RWPE2 (cell line): ENCODE measurements around the gene PDGFRB.

Source experiments
- ATAC-seq: fragments of 200-7000 bp; cut with Tn5 transposase; 3 replicates; pipeline ENCODE4 v1.9.1; 2021; ENCODE audit warnings: low read depth
- DNase-seq: peaks from one replicate; pipeline ENCODE4 v3.0.0-alpha.2; 2020; ENCODE audit warnings: low spot score
- H3K27ac ChIP-seq: fragments of 450-650 bp; 2 replicates; pipeline ENCODE4 v1.5.1; 2017; ENCODE audit warnings: mild to moderate bottlenecking; ENCODE audit not compliant: poor library complexity, severe bottlenecking
- H3K27me3 ChIP-seq: fragments of 250-450 bp; sonication (Bioruptor Pico); 2 replicates; pipeline ENCODE4 v1.5.1; 2021; ENCODE audit warnings: mild to moderate bottlenecking, moderate library complexity; ENCODE audit not compliant: insufficient read depth, poor library complexity, severe bottlenecking
- H3K36me3 ChIP-seq: fragments of 250-450 bp; sonication (Bioruptor Pico); 2 replicates; pipeline ENCODE4 v1.5.1; 2020; ENCODE audit warnings: low read depth, mild to moderate bottlenecking, moderate library complexity
- H3K4me1 ChIP-seq: fragments of 250-450 bp; sonication (Bioruptor Pico); 2 replicates; pipeline ENCODE4 v1.5.1; 2021; ENCODE audit warnings: mild to moderate bottlenecking, moderate library complexity; ENCODE audit not compliant: insufficient read depth, poor library complexity, severe bottlenecking
- H3K4me3 ChIP-seq: fragments of 250-450 bp; sonication (Bioruptor Pico); 2 replicates; pipeline ENCODE4 v1.5.1; 2021; ENCODE audit warnings: mild to moderate bottlenecking, moderate library complexity; ENCODE audit not compliant: severe bottlenecking
- H3K9me3 ChIP-seq: fragments of 250-450 bp; sonication (Bioruptor Pico); 2 replicates; pipeline ENCODE4 v1.5.1; 2021; ENCODE audit warnings: mild to moderate bottlenecking, moderate library complexity; ENCODE audit not compliant: severe bottlenecking
- CTCF ChIP-seq: fragments of 450-650 bp; IDR thresholded peaks from one replicate; pipeline ENCODE4 v1.5.1; 2017; ENCODE audit warnings: mild to moderate bottlenecking, moderate library complexity; ENCODE audit not compliant: poor library complexity, severe bottlenecking

The PDGFRB gene

GRCh38 chr5:150073086-150073625 lies 82.5 kb downstream of the PDGFRB start:
- Histone ChIP-seq H3K27me3 (no peaks in the 10 kb centered on the region), H3K4me1 (no peaks in the 10 kb centered on the region), H3K4me3 (no peak overlapping the region), H3K36me3 (no peaks in the 10 kb centered on the region), H3K9me3 (no peaks in the 10 kb centered on the region), H3K27ac (no peak overlapping the region)
- ATAC-seq (no peak), DNase-seq (peak; percentile 42)
- TF ChIP-seq CTCF, result no peak

DNA sequence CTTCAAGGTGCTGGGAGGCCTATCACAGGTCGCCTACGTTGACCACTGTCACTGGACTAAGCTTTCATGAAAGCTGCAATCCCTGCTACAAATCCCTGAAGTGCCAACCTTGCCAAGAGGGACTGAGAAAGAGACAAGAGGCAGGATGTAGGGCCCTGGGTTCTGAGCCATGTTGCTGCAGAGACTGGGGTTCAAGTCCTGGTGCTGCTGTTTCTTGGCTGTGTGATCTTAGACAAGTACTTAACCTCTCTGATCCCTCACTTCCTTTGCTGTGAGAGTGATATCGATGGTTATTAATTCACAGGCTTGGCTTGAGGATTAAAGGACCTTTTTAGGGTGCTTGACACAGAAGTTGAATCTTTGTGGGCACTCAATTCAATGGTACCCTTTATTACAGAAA lies 84.8 kb downstream of the PDGFRB start:
- Histone ChIP-seq H3K4me3 (no peak overlapping the region), H3K9me3 (no peaks in the 10 kb centered on the region), H3K27me3 (no peaks in the 10 kb centered on the region), H3K27ac (no peak overlapping the region), H3K4me1 (peaks cover 4% of the 10 kb centered on the region), H3K36me3 (no peaks in the 10 kb centered on the region)
- peak; percentile 12 for DNase-seq
- no peak for TF ChIP-seq CTCF
- ATAC-seq, result no peak

- Histone ChIP-seq H3K4me3 (no peak overlapping the region), H3K27ac (no peak overlapping the region), H3K9me3 (no peaks in the 10 kb centered on the region), H3K4me1 (peaks cover 4% of the 10 kb centered on the region), H3K36me3 (no peaks in the 10 kb centered on the region), H3K27me3 (no peaks in the 10 kb centered on the region)
- ATAC-seq (no peak), DNase-seq (peak; percentile 51)
- TF ChIP-seq CTCF, result no peak
These were observed 85.7 kb downstream of the PDGFRB start for GRCh38 chr5:150069672-150070627.

- DNase-seq (peak; percentile 47), ATAC-seq (no peak)
- H3K4me3 ChIP-seq, result no peak overlapping the region
- no peaks in the 10 kb centered on the region for H3K9me3 ChIP-seq
- H3K27me3 ChIP-seq, result no peaks in the 10 kb centered on the region
- no peak overlapping the region for H3K27ac ChIP-seq
- no peaks in the 10 kb centered on the region for H3K36me3 ChIP-seq
- peaks cover 4% of the 10 kb centered on the region for H3K4me1 ChIP-seq
- TF ChIP-seq CTCF, result no peak
These were observed 86.5 kb downstream of the PDGFRB start for GRCh38 chr5:150068961-150069645.
